HepG2 (cell line): Measurements from ENCODE around the gene GPR162. TPM values are rescaled to one million over a fixed set of nuclear protein-coding genes. Genes with fewer than 3 reads are reported as not detected.

ENCODE experiments used
- ARNTL ChIP-seq: sonication (generic); formaldehyde crosslinking; IDR thresholded peaks from 2 replicates; pipeline ENCODE4 v1.4.0; 2020; ENCODE audit warnings: mild to moderate bottlenecking, missing genetic modification reagents
- ESRRA ChIP-seq: sonication (generic); formaldehyde crosslinking; IDR thresholded peaks from 2 replicates; pipeline ENCODE4 v1.5.1; 2020; ENCODE audit warnings: mild to moderate bottlenecking, low read depth, missing genetic modification reagents
- SMYD3 ChIP-seq: sonication (generic); formaldehyde crosslinking; IDR thresholded peaks from 2 replicates; pipeline ENCODE4 v1.8.1; 2023; ENCODE audit warnings: mild to moderate bottlenecking, missing genetic modification reagents
- TFAP4 ChIP-seq: sonication (generic); IDR thresholded peaks from 2 replicates; pipeline ENCODE4 v1.6.1; 2016; ENCODE audit warnings: low read depth, borderline replicate concordance
- ZBTB25 ChIP-seq: IDR thresholded peaks from 2 replicates; pipeline ENCODE4 v1.6.1; 2018; ENCODE audit warnings: missing genetic modification reagents
- ZNF350 ChIP-seq: sonication (generic); formaldehyde crosslinking; IDR thresholded peaks from 2 replicates; pipeline ENCODE4 v1.4.0; 2020; ENCODE audit warnings: mild to moderate bottlenecking, low read depth, missing genetic modification reagents, borderline replicate concordance
- ZNF362 ChIP-seq: sonication (generic); formaldehyde crosslinking; IDR thresholded peaks from 2 replicates; pipeline ENCODE4 v1.4.0; 2020; ENCODE audit warnings: missing genetic modification reagents, mild to moderate bottlenecking, borderline replicate concordance
- ZNF547 ChIP-seq: sonication (generic); formaldehyde crosslinking; IDR thresholded peaks from 2 replicates; pipeline ENCODE4 v1.5.1; 2020; ENCODE audit warnings: mild to moderate bottlenecking, missing genetic modification reagents
- ZZZ3 ChIP-seq: sonication (generic); formaldehyde crosslinking; IDR thresholded peaks from 2 replicates; pipeline ENCODE4 v1.4.0; 2020; ENCODE audit warnings: missing genetic modification reagents, mild to moderate bottlenecking, borderline replicate concordance
- polyA plus RNA-seq, 8 experiments: library from polyadenylated mRNA; depleted of rRNA in 3 of 8; stranded (reverse) in 7 of 8; unstranded in 1 of 8; fragments of >200 nt; fragmentation: Illumina TruSeq in 4 of 8; extraction: Trizol in 4 of 8; gene quantifications; 2 replicates each; pipeline versions ENCODE4 v1.2.1 to v1.2.3, GENCODE V29; 2011 to 2016; ENCODE audit warnings: low read depth in 4 of 8, missing spikeins in 1 of 8, mixed read lengths in 1 of 8; ENCODE audit not compliant: insufficient read depth in 1 of 8
- total RNA-seq, 5 experiments: library from RNA; depleted of rRNA; stranded (reverse); fragments of >200 nt; fragmentation: Illumina TruSeq; extraction: Trizol; gene quantifications; 2 replicates each; pipeline ENCODE4 v1.2.3, GENCODE V29; 2016; ENCODE audit warnings: low read depth in 1 of 5
- TF ChIP-seq, protein P1 (sequence below): sonication (generic); formaldehyde crosslinking; IDR thresholded peaks from 2 replicates; pipeline ENCODE4 v1.5.1; 2020; ENCODE audit warnings: mild to moderate bottlenecking, moderate library complexity, missing genetic modification reagents
- TF ChIP-seq, protein P2 (sequence below): IDR thresholded peaks from 2 replicates; pipeline ENCODE4 v1.6.1; 2012; ENCODE audit warnings: inconsistent platforms
- TF ChIP-seq, protein P3 (sequence below): sonication (generic); formaldehyde crosslinking; IDR thresholded peaks from 2 replicates; pipeline ENCODE4 v1.8.1; 2023; ENCODE audit warnings: mild to moderate bottlenecking, inconsistent platforms, moderate library complexity, missing genetic modification reagents, borderline replicate concordance
- TF ChIP-seq, protein P4 (sequence below): sonication (generic); formaldehyde crosslinking; IDR thresholded peaks from 2 replicates; pipeline ENCODE4 v1.5.0; 2020; ENCODE audit warnings: mild to moderate bottlenecking, missing genetic modification reagents, borderline replicate concordance

GPR162 gene
- total and polyA plus RNA-seq, 2 of the 13 experiments (the other 11 are each of a cell fraction or from before 2014, with no cell fraction given), result 0.08 TPM; not detected in 1

DNA sequence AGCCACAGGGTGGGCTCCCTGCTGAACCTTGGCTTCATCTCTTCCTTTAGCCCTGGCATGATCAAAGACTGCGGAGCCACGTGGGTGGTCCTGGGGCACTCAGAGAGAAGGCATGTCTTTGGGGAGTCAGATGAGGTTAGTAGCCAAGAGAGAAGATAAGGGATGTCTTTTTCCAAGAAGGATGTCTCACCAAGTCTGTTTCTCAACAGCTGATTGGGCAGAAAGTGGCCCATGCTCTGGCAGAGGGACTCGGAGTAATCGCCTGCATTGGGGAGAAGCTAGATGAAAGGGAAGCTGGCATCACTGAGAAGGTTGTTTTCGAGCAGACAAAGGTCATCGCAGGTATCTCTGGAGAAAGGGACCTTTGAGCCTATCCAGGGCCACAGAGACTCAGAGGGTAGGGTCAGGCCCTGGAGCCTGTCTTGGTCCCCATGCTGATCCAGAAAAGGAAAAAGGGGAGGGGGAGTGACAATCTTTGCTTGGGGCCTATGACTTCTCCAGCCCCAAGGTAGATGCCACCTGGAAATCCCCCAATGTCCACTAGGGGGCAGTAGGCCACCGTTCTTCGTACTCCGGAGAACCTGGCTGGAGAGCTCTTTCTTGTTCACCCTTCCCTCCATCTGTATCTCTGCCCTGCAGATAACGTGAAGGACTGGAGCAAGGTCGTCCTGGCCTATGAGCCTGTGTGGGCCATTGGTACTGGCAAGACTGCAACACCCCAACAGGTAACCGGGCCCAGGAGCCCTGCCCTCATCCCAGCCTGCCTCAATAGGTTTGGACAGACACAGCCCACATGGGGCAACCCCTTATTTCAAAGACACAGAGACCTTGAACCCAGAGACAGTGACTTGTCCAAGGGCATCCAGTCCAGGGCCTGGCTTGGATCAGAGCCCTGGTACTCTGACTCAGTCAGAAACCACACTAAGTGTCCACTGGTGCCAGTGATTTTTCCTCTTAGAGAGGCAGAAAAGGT is 47.7 kb downstream of the GPR162 start (continued):
- TF ChIP-seq, protein P1, sequence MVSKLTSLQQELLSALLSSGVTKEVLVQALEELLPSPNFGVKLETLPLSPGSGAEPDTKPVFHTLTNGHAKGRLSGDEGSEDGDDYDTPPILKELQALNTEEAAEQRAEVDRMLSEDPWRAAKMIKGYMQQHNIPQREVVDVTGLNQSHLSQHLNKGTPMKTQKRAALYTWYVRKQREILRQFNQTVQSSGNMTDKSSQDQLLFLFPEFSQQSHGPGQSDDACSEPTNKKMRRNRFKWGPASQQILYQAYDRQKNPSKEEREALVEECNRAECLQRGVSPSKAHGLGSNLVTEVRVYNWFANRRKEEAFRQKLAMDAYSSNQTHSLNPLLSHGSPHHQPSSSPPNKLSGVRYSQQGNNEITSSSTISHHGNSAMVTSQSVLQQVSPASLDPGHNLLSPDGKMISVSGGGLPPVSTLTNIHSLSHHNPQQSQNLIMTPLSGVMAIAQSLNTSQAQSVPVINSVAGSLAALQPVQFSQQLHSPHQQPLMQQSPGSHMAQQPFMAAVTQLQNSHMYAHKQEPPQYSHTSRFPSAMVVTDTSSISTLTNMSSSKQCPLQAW, result no peak
- TF ChIP-seq, protein P2, sequence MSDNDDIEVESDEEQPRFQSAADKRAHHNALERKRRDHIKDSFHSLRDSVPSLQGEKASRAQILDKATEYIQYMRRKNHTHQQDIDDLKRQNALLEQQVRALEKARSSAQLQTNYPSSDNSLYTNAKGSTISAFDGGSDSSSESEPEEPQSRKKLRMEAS, result no peak
- peak; percentile 45; the same call in 1 of the 2 replicates for TF ChIP-seq ZBTB25 (CRISPR knock-in tag)
- peak; percentile 24; the same call in 1 of the 2 replicates for TF ChIP-seq ESRRA (CRISPR knock-in tag)
- no peak for TF ChIP-seq ZNF362
- TF ChIP-seq TFAP4, result 0 out of 2 replicates have a peak, but pooled peaks have one; percentile 29
- peak; percentile 47; the same call in 1 of the 2 replicates for TF ChIP-seq ZNF350 (CRISPR knock-in tag)
- TF ChIP-seq ARNTL (CRISPR knock-in tag), result 0 out of 2 replicates have a peak, but pooled peaks have one; percentile 32
- TF ChIP-seq ZNF547 (CRISPR knock-in tag), result peak; percentile 13; the same call in 1 of the 2 replicates
- TF ChIP-seq, protein P3, sequence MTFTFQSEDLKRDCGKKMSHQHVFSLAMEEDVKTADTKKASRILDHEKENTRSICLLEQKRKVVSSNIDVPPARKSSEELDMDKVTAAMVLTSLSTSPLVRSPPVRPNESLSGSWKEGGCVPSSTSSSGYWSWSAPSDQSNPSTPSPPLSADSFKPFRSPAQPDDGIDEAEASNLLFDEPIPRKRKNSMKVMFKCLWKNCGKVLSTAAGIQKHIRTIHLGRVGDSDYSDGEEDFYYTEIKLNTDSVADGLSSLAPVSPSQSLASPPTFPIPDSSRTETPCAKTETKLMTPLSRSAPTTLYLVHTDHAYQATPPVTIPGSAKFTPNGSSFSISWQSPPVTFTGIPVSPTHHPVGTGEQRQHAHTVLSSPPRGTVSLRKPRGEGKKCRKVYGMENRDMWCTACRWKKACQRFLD (CRISPR knock-in tag), result 0 out of 2 replicates have a peak, but pooled peaks have one; percentile 8
- TF ChIP-seq, protein P4, sequence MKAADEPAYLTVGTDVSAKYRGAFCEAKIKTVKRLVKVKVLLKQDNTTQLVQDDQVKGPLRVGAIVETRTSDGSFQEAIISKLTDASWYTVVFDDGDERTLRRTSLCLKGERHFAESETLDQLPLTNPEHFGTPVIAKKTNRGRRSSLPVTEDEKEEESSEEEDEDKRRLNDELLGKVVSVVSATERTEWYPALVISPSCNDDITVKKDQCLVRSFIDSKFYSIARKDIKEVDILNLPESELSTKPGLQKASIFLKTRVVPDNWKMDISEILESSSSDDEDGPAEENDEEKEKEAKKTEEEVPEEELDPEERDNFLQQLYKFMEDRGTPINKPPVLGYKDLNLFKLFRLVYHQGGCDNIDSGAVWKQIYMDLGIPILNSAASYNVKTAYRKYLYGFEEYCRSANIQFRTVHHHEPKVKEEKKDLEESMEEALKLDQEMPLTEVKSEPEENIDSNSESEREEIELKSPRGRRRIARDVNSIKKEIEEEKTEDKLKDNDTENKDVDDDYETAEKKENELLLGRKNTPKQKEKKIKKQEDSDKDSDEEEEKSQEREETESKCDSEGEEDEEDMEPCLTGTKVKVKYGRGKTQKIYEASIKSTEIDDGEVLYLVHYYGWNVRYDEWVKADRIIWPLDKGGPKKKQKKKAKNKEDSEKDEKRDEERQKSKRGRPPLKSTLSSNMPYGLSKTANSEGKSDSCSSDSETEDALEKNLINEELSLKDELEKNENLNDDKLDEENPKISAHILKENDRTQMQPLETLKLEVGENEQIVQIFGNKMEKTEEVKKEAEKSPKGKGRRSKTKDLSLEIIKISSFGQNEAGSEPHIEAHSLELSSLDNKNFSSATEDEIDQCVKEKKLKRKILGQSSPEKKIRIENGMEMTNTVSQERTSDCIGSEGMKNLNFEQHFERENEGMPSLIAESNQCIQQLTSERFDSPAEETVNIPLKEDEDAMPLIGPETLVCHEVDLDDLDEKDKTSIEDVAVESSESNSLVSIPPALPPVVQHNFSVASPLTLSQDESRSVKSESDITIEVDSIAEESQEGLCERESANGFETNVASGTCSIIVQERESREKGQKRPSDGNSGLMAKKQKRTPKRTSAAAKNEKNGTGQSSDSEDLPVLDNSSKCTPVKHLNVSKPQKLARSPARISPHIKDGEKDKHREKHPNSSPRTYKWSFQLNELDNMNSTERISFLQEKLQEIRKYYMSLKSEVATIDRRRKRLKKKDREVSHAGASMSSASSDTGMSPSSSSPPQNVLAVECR (CRISPR knock-in tag), result peak; percentile 50; the same call in 1 of the 2 replicates
- TF ChIP-seq SMYD3 (CRISPR knock-in tag), result no peak
- TF ChIP-seq ZZZ3 (CRISPR knock-in tag), result 0 out of 2 replicates have a peak, but pooled peaks have one; percentile 50
